K562 (cell line): ENCODE data around the gene EVI5. TPM values are rescaled to one million over a fixed set of nuclear protein-coding genes. Genes with fewer than 3 reads are reported as not detected.

Experiments used
- CBX8 ChIP-seq: fragments of 200-600 bp; sonication (generic); IDR thresholded peaks from 2 replicates; pipeline ENCODE4 v1.6.1; 2012; ENCODE audit warnings: borderline replicate concordance, mixed run types, low read depth, mild to moderate bottlenecking, moderate library complexity, mixed read lengths, low read length, control low read depth, inconsistent platforms; ENCODE audit not compliant: poor library complexity, severe bottlenecking; ENCODE audit errors: extremely low read depth
- DPF2 ChIP-seq: fragments of 450-650 bp; IDR thresholded peaks from 2 replicates; pipeline ENCODE4 v1.6.1; 2016
- ELF2 ChIP-seq: fragments of 250-450 bp; sonication (Bioruptor Pico); IDR thresholded peaks from 2 replicates; pipeline ENCODE4 v1.5.0; 2021; ENCODE audit warnings: mild to moderate bottlenecking
- IFI16 ChIP-seq: fragments of 250-450 bp; sonication (Bioruptor Pico); IDR thresholded peaks from 2 replicates; pipeline ENCODE4 v2.1.2; 2022; ENCODE audit warnings: mild to moderate bottlenecking, inconsistent platforms
- KLF13 ChIP-seq: fragments of 450-650 bp; IDR thresholded peaks from 2 replicates; pipeline ENCODE4 v1.6.1; 2016; ENCODE audit warnings: missing genetic modification characterization, low read depth, mild to moderate bottlenecking, missing compliant biosample characterization, moderate library complexity, borderline replicate concordance
- MEF2D ChIP-seq: conservative IDR thresholded peaks from 2 replicates; pipeline ENCODE4 v1.6.1; 2016; ENCODE audit warnings: low read depth, missing genetic modification characterization, missing compliant biosample characterization
- PHB2 ChIP-seq: fragments of 450-650 bp; IDR thresholded peaks from 2 replicates; pipeline ENCODE4 v1.6.1; 2017; ENCODE audit warnings: low read depth
- SAFB ChIP-seq: fragments of 200-400 bp; formaldehyde crosslinking; IDR thresholded peaks from 2 replicates; pipeline ENCODE4 v1.6.1; 2017; ENCODE audit warnings: low read depth, low read length, borderline replicate concordance
- SMARCA4 ChIP-seq: fragments of 450-650 bp; IDR thresholded peaks from 2 replicates; pipeline ENCODE4 v1.6.1; 2016
- SMARCC2 ChIP-seq: fragments of 450-650 bp; IDR thresholded peaks from 2 replicates; pipeline ENCODE4 v1.6.1; 2017; ENCODE audit warnings: antibody characterized with exemption, moderate library complexity, mild to moderate bottlenecking, low read depth
- XRCC3 ChIP-seq: fragments of 450-650 bp; IDR thresholded peaks from 2 replicates; pipeline ENCODE4 v1.6.1; 2017; ENCODE audit warnings: mild to moderate bottlenecking, moderate library complexity
- ZHX1 ChIP-seq: fragments of 150-350 bp; conservative IDR thresholded peaks from 2 replicates; pipeline ENCODE4 v1.6.1; 2014; ENCODE audit warnings: low read length
- ZNF175 ChIP-seq: fragments of 200-800 bp; sonication (Bioruptor generic); IDR thresholded peaks from 2 replicates; pipeline ENCODE4 v1.6.1; 2016; ENCODE audit warnings: low read depth, mild to moderate bottlenecking, missing genetic modification characterization, missing compliant biosample characterization
- ZNF444 ChIP-seq: fragments of 250-450 bp; sonication (Bioruptor Pico); IDR thresholded peaks from 2 replicates; pipeline ENCODE4 v1.4.0; 2020; ENCODE audit warnings: mild to moderate bottlenecking, moderate library complexity
- polyA plus RNA-seq, 8 experiments: library from polyadenylated mRNA; depleted of rRNA in 4 of 8; stranded (reverse) in 5 of 8; unstranded in 3 of 8; fragments of >200 nt; fragmentation: Nextera tagmentation in 2 of 8; fragmentation: Illumina TruSeq in 1 of 8; extraction: Ambion mirVana in 2 of 8; extraction: Trizol in 1 of 8; gene quantifications; 2 replicates each; pipeline versions ENCODE4 v1.2.1 to v1.2.3, GENCODE V29; 2011 to 2014; ENCODE audit warnings: inconsistent platforms in 1 of 8, missing spikeins in 1 of 8
- total RNA-seq, 7 experiments: library from RNA; depleted of rRNA in 6 of 7; stranded (reverse); fragments of >200 nt in 6 of 7; fragmentation: Illumina TruSeq in 2 of 7; extraction: Trizol in 2 of 7; gene quantifications; 2 replicates each; pipeline versions ENCODE4 v1.2.1 to v1.2.3, GENCODE V29; 2011 to 2021; ENCODE audit warnings: low replicate concordance in 1 of 7
- TF ChIP-seq, protein P1 (sequence below): fragments of 450-650 bp; IDR thresholded peaks from 2 replicates; pipeline ENCODE4 v1.6.1; 2016; ENCODE audit warnings: mild to moderate bottlenecking, moderate library complexity

EVI5 gene
- total and polyA plus RNA-seq, 9 of the 15 experiments (the other 6 are each of a cell fraction or from before 2014, with no cell fraction given), result 1.7 to 50.1 (median 13.7) TPM

DNA sequence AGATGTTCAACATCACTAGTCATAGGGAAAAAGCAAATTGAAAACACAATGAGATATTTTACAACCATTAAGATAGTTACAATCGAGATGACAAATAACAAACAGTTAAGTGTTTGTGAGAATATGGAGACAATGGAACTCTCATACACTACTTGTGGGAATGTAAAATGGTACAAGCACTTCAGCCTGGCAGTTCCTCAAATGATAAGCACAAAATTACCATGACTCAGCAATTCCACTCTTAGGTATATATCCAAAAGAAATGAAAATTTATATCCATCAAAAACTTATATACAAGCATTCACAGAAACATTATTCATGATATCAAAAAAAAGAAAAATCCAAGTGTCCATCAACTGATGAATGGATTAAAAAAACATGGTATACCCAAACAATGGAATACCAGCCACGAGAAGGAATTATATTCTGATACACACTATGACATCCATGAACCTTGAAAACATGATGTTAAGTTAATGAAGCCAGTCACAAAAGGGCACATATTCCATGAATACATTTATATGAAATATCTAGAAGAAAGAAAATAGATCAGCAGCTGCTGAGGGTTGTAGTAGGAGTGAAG is 76.4 kb downstream of the EVI5 start (continued):
- TF ChIP-seq ZHX1 (no peak), ZNF444 (CRISPR knock-in tag) (no peak), DPF2 (peak; percentile 77), XRCC3 (no peak), ZNF175 (CRISPR knock-in tag) (no peak), CBX8 (no peak), IFI16 (no peak), MEF2D (tag) (no peak), SMARCC2 (peak; percentile 70), ELF2 (no peak), KLF13 (no peak), PHB2 (no peak), SAFB (no peak), SMARCA4 (peak; percentile 90)
- TF ChIP-seq, protein P1, sequence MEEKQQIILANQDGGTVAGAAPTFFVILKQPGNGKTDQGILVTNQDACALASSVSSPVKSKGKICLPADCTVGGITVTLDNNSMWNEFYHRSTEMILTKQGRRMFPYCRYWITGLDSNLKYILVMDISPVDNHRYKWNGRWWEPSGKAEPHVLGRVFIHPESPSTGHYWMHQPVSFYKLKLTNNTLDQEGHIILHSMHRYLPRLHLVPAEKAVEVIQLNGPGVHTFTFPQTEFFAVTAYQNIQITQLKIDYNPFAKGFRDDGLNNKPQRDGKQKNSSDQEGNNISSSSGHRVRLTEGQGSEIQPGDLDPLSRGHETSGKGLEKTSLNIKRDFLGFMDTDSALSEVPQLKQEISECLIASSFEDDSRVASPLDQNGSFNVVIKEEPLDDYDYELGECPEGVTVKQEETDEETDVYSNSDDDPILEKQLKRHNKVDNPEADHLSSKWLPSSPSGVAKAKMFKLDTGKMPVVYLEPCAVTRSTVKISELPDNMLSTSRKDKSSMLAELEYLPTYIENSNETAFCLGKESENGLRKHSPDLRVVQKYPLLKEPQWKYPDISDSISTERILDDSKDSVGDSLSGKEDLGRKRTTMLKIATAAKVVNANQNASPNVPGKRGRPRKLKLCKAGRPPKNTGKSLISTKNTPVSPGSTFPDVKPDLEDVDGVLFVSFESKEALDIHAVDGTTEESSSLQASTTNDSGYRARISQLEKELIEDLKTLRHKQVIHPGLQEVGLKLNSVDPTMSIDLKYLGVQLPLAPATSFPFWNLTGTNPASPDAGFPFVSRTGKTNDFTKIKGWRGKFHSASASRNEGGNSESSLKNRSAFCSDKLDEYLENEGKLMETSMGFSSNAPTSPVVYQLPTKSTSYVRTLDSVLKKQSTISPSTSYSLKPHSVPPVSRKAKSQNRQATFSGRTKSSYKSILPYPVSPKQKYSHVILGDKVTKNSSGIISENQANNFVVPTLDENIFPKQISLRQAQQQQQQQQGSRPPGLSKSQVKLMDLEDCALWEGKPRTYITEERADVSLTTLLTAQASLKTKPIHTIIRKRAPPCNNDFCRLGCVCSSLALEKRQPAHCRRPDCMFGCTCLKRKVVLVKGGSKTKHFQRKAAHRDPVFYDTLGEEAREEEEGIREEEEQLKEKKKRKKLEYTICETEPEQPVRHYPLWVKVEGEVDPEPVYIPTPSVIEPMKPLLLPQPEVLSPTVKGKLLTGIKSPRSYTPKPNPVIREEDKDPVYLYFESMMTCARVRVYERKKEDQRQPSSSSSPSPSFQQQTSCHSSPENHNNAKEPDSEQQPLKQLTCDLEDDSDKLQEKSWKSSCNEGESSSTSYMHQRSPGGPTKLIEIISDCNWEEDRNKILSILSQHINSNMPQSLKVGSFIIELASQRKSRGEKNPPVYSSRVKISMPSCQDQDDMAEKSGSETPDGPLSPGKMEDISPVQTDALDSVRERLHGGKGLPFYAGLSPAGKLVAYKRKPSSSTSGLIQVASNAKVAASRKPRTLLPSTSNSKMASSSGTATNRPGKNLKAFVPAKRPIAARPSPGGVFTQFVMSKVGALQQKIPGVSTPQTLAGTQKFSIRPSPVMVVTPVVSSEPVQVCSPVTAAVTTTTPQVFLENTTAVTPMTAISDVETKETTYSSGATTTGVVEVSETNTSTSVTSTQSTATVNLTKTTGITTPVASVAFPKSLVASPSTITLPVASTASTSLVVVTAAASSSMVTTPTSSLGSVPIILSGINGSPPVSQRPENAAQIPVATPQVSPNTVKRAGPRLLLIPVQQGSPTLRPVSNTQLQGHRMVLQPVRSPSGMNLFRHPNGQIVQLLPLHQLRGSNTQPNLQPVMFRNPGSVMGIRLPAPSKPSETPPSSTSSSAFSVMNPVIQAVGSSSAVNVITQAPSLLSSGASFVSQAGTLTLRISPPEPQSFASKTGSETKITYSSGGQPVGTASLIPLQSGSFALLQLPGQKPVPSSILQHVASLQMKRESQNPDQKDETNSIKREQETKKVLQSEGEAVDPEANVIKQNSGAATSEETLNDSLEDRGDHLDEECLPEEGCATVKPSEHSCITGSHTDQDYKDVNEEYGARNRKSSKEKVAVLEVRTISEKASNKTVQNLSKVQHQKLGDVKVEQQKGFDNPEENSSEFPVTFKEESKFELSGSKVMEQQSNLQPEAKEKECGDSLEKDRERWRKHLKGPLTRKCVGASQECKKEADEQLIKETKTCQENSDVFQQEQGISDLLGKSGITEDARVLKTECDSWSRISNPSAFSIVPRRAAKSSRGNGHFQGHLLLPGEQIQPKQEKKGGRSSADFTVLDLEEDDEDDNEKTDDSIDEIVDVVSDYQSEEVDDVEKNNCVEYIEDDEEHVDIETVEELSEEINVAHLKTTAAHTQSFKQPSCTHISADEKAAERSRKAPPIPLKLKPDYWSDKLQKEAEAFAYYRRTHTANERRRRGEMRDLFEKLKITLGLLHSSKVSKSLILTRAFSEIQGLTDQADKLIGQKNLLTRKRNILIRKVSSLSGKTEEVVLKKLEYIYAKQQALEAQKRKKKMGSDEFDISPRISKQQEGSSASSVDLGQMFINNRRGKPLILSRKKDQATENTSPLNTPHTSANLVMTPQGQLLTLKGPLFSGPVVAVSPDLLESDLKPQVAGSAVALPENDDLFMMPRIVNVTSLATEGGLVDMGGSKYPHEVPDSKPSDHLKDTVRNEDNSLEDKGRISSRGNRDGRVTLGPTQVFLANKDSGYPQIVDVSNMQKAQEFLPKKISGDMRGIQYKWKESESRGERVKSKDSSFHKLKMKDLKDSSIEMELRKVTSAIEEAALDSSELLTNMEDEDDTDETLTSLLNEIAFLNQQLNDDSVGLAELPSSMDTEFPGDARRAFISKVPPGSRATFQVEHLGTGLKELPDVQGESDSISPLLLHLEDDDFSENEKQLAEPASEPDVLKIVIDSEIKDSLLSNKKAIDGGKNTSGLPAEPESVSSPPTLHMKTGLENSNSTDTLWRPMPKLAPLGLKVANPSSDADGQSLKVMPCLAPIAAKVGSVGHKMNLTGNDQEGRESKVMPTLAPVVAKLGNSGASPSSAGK, result no peak
